KOPT-K1 (cell line): ENCODE results near the gene COLEC11.
A peak's percentile ranks its signal among the peaks of the same experiment; 100 is the strongest.
"Not testable (repeated sequence)": the region's sequence is repeated elsewhere in the genome, so short reads cannot be mapped to it uniquely, and the experiment has no call there.

ENCODE experiments used
- H3K27ac ChIP-seq: fragments of 200-600 bp; sonication (generic); 2 replicates; pipeline ENCODE4 v1.5.1; 2016; ENCODE audit warnings: antibody characterized with exemption, mild to moderate bottlenecking, low read depth, low read length; ENCODE audit not compliant: poor library complexity, severe bottlenecking
- H3K36me3 ChIP-seq: fragments of 200-600 bp; sonication (generic); 2 replicates; pipeline ENCODE4 v1.5.1; 2017; ENCODE audit warnings: antibody characterized with exemption, mild to moderate bottlenecking, low read length, moderate library complexity; ENCODE audit not compliant: insufficient read depth
- H3K9me3 ChIP-seq: fragments of 200-600 bp; sonication (generic); 2 replicates; pipeline ENCODE4 v1.5.1; 2017; ENCODE audit warnings: antibody characterized with exemption, low read length, mild to moderate bottlenecking; ENCODE audit not compliant: insufficient read depth, poor library complexity, severe bottlenecking

Gene COLEC11

GRCh38 chr2:3576263-3576630, 18.7 kb upstream of the COLEC11 start:
- Histone ChIP-seq H3K27ac (peak overlapping the region; percentile 77), H3K36me3 (peaks cover 54% of the 10 kb centered on the region)
- H3K9me3 ChIP-seq = not testable (repeated sequence)

- Histone ChIP-seq H3K9me3 (no peaks in the 10 kb centered on the region), H3K36me3 (peaks cover 81% of the 10 kb centered on the region), H3K27ac (no peak overlapping the region)
Measured at GRCh38 chr2:3578987-3579386, 15.9 kb upstream of the COLEC11 start.

GRCh38 chr2:3580449-3580848, 14.5 kb upstream of the COLEC11 start:
- H3K36me3 ChIP-seq = peaks cover 94% of the 10 kb centered on the region
- no peak overlapping the region for H3K27ac ChIP-seq
- no peaks in the 10 kb centered on the region for H3K9me3 ChIP-seq

- no peak overlapping the region for H3K27ac ChIP-seq
- H3K9me3 ChIP-seq = no peaks in the 10 kb centered on the region
- peaks cover 96% of the 10 kb centered on the region for H3K36me3 ChIP-seq
Measured at GRCh38 chr2:3581367-3582262, 13.3 kb upstream of the COLEC11 start.

GRCh38 chr2:3584076-3584475, 10.8 kb upstream of the COLEC11 start:
- Histone ChIP-seq H3K27ac (no peak overlapping the region), H3K36me3 (peaks cover 72% of the 10 kb centered on the region), H3K9me3 (no peaks in the 10 kb centered on the region)

- H3K36me3 ChIP-seq = peaks cover 65% of the 10 kb centered on the region
- H3K9me3 ChIP-seq = no peaks in the 10 kb centered on the region
- H3K27ac ChIP-seq = no peak overlapping the region
Measured at GRCh38 chr2:3584608-3585260, 10.2 kb upstream of the COLEC11 start.

GRCh38 chr2:3585261-3586109, 9.4 kb upstream of the COLEC11 start:
- Histone ChIP-seq H3K27ac (no peak overlapping the region), H3K9me3 (no peaks in the 10 kb centered on the region), H3K36me3 (peaks cover 58% of the 10 kb centered on the region)

GRCh38 chr2:3586220-3586619, 8.7 kb upstream of the COLEC11 start:
- H3K36me3 ChIP-seq = peaks cover 50% of the 10 kb centered on the region
- H3K9me3 ChIP-seq = no peaks in the 10 kb centered on the region
- H3K27ac ChIP-seq = no peak overlapping the region

- no peaks in the 10 kb centered on the region for H3K9me3 ChIP-seq
- no peak overlapping the region for H3K27ac ChIP-seq
- peaks cover 42% of the 10 kb centered on the region for H3K36me3 ChIP-seq
Measured at GRCh38 chr2:3587021-3587420, 7.9 kb upstream of the COLEC11 start.

- Histone ChIP-seq H3K36me3 (peaks cover 38% of the 10 kb centered on the region), H3K27ac (no peak overlapping the region), H3K9me3 (no peaks in the 10 kb centered on the region)
Measured at GRCh38 chr2:3587432-3587831, 7.5 kb upstream of the COLEC11 start.

- no peaks in the 10 kb centered on the region for H3K9me3 ChIP-seq
- no peak overlapping the region for H3K27ac ChIP-seq
- H3K36me3 ChIP-seq = peaks cover 32% of the 10 kb centered on the region
Measured at GRCh38 chr2:3588084-3588483, 6.8 kb upstream of the COLEC11 start.

- Histone ChIP-seq H3K36me3 (peaks cover 22% of the 10 kb centered on the region), H3K27ac (no peak overlapping the region), H3K9me3 (no peaks in the 10 kb centered on the region)
Measured at GRCh38 chr2:3589086-3589485, 5.8 kb upstream of the COLEC11 start.

- H3K27ac ChIP-seq = no peak overlapping the region
Measured at GRCh38 chr2:3595404-3595803, 492 bp downstream of the COLEC11 start.

GRCh38 chr2:3595985-3596384, 1.1 kb downstream of the COLEC11 start:
- no peaks in the 10 kb centered on the region for H3K9me3 ChIP-seq
- no peak overlapping the region for H3K27ac ChIP-seq
- H3K36me3 ChIP-seq = no peaks in the 10 kb centered on the region

More at GRCh38 chr2:3595404-3595803, 492 bp downstream of the COLEC11 start:
- H3K9me3 ChIP-seq = no peaks in the 10 kb centered on the region
- no peaks in the 10 kb centered on the region for H3K36me3 ChIP-seq

- H3K9me3 ChIP-seq = no peaks in the 10 kb centered on the region
- no peak overlapping the region for H3K27ac ChIP-seq
- no peaks in the 10 kb centered on the region for H3K36me3 ChIP-seq
Measured at GRCh38 chr2:3596901-3597417, 2.0 kb downstream of the COLEC11 start.
